ENCODE results near the gene SERPINB5.

DNA sequence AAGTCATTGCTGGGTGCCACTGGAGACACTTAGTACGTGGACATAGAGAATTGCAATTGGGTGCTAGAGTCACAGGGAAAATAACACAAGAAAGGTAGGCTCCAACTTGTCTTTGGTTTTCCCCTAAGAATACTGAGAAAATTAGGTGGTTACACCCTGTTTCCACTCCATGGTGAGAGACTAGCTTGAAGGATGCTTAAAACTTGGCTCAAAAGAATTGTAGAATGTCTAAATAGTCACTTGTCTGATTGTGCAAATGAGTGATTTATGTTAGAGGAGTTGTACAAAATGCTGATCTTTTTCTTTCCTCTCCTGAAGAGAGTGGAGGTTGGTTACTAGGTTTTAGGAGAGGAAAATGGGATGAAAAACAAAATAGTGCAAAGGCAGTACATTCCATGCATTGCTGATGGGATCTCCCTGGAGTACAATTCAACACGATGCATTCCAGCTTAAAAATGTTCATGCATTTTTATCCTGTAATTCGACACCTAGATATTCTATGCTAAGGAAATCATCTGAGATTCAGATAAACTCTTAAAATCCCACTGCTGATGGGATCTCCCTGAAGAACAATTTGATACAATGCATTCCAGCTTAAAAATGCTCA lies 63.2 kb downstream of the SERPINB5 start:
- TF ChIP-seq, protein P1, sequence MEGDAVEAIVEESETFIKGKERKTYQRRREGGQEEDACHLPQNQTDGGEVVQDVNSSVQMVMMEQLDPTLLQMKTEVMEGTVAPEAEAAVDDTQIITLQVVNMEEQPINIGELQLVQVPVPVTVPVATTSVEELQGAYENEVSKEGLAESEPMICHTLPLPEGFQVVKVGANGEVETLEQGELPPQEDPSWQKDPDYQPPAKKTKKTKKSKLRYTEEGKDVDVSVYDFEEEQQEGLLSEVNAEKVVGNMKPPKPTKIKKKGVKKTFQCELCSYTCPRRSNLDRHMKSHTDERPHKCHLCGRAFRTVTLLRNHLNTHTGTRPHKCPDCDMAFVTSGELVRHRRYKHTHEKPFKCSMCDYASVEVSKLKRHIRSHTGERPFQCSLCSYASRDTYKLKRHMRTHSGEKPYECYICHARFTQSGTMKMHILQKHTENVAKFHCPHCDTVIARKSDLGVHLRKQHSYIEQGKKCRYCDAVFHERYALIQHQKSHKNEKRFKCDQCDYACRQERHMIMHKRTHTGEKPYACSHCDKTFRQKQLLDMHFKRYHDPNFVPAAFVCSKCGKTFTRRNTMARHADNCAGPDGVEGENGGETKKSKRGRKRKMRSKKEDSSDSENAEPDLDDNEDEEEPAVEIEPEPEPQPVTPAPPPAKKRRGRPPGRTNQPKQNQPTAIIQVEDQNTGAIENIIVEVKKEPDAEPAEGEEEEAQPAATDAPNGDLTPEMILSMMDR (IDR thresholded peaks at IDR 0.05; ENCODE audit: low read depth, low read length, poor library complexity, severe bottlenecking): no peak
- TF ChIP-seq EZH2phosphoT487 (IDR thresholded peaks at IDR 0.05; ENCODE audit: borderline replicate concordance, low read length): no peak

All from DOHH2 (cell line).